Skin of body (tissue), 2 donors: ENCODE measurements around the gene GNG2. TPM values are rescaled to one million over a fixed set of nuclear protein-coding genes. Genes with fewer than 3 reads are reported as not detected.

Experiments used
- DNase-seq: peaks from one replicate; lab custom pipeline; 2025; lab: John Stamatoyannopoulos, UW
- total RNA-seq: library from RNA; depleted of rRNA; stranded (reverse); fragments of >200 nt; gene quantifications from one replicate; pipeline ENCODE4 v1.2.3, GENCODE V29; 2014

GNG2 gene
- 37.5 TPM for total RNA-seq

GRCh38 chr14:51860164-51860824, at the start of gene GNG2:
GNG2 (plus strand) TSS chr14:51860612; CDS start chr14:51950679, 90,067 bp downstream.
- peak; percentile 84 for DNase-seq

- no peak for DNase-seq
Measured at GRCh38 chr14:51811706-51812105, 48.7 kb upstream of the GNG2 start.

- DNase-seq, result no peak
Measured at GRCh38 chr14:51816031-51816430, 44.4 kb upstream of the GNG2 start.

- no peak for DNase-seq
Measured at GRCh38 chr14:51817326-51817725, 43.1 kb upstream of the GNG2 start.

GRCh38 chr14:51818748-51819380, 41.5 kb upstream of the GNG2 start:
- no peak for DNase-seq

GRCh38 chr14:51821822-51822221, 38.6 kb upstream of the GNG2 start:
- DNase-seq, result no peak

GRCh38 chr14:51822499-51822898, 37.9 kb upstream of the GNG2 start:
- DNase-seq, result no peak

GRCh38 chr14:51823706-51824105, 36.7 kb upstream of the GNG2 start:
- DNase-seq, result no peak

- DNase-seq, result no peak
Measured at GRCh38 chr14:51824191-51824590, 36.2 kb upstream of the GNG2 start.

- no peak for DNase-seq
Measured at GRCh38 chr14:51825926-51826325, 34.5 kb upstream of the GNG2 start.

GRCh38 chr14:51828017-51828797, 32.2 kb upstream of the GNG2 start:
- no peak for DNase-seq

- DNase-seq, result no peak
Measured at GRCh38 chr14:51834240-51834639, 26.2 kb upstream of the GNG2 start.

- DNase-seq, result no peak
Measured at GRCh38 chr14:51836417-51836816, 24.0 kb upstream of the GNG2 start.

- no peak for DNase-seq
Measured at GRCh38 chr14:51844081-51844881, 16.1 kb upstream of the GNG2 start.

GRCh38 chr14:51845811-51846210, 14.6 kb upstream of the GNG2 start:
- DNase-seq, result no peak

GRCh38 chr14:51846631-51847488, 13.6 kb upstream of the GNG2 start:
- DNase-seq, result peak; percentile 11

GRCh38 chr14:51847489-51847796, 13.0 kb upstream of the GNG2 start:
- DNase-seq, result no peak

GRCh38 chr14:51848120-51848519, 12.3 kb upstream of the GNG2 start:
- DNase-seq, result no peak

- DNase-seq, result no peak
Measured at GRCh38 chr14:51849097-51849496, 11.3 kb upstream of the GNG2 start.

GRCh38 chr14:51850651-51851050, 9.8 kb upstream of the GNG2 start:
- DNase-seq, result no peak

- DNase-seq, result no peak
Measured at GRCh38 chr14:51852541-51852940, 7.9 kb upstream of the GNG2 start.
